HG02884 (cell line): ENCODE measurements around the gene FAHD1.
"Not testable (repeated sequence)": the region's sequence is repeated elsewhere in the genome, so short reads cannot be mapped to it uniquely, and the experiment has no call there.

Source experiments
- ATAC-seq: cut with Tn5 transposase; IDR thresholded peaks from one replicate; pipeline ENCODE4 v1.9.1; 2021; ENCODE audit warnings: mild to moderate bottlenecking, moderate library complexity; ENCODE audit not compliant: unreplicated experiment

The FAHD1 gene

GRCh38 chr16:1788708-1789100 lies 38.3 kb upstream of the FAHD1 start:
- no peak for ATAC-seq

GRCh38 chr16:1789643-1790045 lies 37.4 kb upstream of the FAHD1 start:
- ATAC-seq = no peak

- ATAC-seq = no peak
Measured at GRCh38 chr16:1790261-1790610, 36.8 kb upstream of the FAHD1 start.

DNA sequence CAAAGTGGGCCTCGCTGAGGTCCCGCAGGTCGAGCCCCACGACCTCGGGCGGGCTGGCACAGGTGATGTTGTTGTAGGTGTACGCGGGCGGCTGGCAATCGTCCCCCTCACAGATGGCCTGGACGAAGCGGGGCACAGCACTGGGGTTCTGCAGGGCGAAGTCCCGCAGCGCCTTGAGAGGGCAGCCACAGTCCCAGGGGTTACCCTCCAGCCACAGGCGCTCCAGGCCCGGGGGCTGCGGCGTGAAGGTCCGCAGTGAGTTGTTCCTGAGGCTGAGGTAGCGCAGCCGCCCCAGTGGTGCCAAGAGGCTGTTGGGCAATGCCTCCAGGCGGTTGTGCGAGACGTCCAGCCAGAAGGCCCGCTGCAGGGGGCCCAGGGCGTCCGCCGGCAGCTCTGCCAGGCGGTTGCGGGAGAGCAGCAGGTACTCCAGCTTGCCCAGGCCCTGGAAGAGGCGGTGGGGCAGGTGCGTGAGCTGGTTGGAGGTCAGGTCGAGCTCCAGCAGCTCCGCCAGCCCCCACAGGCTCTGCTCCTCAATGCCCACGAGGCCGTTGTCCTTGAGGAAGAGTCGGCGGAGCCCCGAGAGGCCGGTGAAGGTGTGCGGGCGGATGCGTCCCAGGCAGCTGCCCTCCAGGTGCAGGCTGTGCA lies 36.3 kb upstream of the FAHD1 start:
- no peak for ATAC-seq

DNA sequence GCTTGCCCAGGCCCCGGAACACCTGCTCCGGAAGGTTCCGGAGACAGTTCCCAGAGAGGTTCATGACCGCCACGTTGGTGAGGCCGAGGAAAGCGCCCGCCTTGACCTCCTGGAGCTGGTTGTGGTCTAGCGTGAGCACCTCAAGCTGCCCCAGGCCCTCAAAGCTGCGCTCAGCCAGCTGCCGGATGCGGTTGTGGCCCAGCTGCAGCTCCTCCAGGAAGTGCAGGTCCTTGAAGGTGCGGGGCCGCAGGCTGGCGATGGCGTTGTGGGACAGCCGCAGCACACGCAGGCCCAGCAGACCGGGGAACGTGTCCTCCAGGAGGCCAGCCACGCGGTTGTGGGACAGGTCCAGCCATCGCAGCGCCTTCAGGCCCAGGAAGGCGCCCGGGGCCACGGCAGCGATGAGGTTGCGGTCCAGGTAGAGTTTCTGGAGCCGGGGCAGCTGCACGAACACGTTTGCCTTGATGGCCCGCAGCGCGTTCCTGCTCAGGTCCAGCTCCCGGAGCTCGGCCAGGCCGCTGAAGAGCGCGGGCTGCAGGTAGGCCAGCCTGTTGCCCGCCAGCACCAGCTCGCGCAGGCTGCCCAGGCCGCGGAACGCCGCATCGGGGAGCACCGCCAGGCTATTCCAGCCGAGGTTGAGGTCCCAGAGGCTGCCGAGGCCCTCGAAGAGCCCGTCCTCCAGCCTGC lies 35.6 kb upstream of the FAHD1 start:
- no peak for ATAC-seq

GRCh38 chr16:1791943-1792812 lies 34.8 kb upstream of the FAHD1 start:
- ATAC-seq = no peak

DNA sequence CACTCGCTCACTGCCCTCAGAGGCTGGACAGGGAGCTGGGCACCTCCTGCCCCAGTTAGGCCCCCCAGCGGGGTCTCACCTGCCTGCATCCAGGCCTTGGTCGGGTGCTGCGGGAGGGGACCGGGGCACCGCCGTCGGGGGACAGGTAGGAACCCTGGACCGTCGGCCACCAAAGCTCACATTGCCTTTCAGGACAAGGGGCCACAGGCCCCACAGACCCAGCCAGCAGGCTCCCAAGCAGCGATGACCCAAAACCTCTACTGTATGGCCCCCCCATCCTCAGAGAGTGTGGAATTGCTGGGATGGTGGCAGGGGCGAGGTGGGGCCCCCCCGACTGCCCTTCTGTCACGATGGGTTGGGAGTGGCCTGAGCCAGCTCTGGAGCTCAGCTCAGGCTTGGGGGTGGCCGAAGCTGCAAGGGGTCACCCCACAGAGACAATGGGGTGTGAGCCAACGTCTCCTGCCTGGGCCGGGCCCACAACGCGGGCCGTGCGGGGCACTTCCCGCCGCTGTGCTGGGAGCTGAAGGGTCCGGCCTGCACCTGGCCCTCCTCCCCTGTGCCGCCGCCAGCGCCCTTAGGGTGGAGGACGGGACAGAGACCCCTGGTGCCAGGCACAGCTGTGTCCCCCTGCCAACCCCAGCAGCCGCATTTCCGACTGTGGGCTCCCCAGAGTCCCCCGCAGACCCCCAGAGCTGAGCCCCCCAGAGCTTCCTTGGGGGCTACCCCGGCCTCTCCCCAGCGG lies 34.0 kb upstream of the FAHD1 start:
- ATAC-seq = no peak

- no peak for ATAC-seq
Measured at GRCh38 chr16:1793578-1794220, 33.3 kb upstream of the FAHD1 start, which contains the start of gene IGFALS. TSS of gene IGFALS (minus strand) at chr16:1793705. CDS start at chr16:1793652, 53 bp downstream.

DNA sequence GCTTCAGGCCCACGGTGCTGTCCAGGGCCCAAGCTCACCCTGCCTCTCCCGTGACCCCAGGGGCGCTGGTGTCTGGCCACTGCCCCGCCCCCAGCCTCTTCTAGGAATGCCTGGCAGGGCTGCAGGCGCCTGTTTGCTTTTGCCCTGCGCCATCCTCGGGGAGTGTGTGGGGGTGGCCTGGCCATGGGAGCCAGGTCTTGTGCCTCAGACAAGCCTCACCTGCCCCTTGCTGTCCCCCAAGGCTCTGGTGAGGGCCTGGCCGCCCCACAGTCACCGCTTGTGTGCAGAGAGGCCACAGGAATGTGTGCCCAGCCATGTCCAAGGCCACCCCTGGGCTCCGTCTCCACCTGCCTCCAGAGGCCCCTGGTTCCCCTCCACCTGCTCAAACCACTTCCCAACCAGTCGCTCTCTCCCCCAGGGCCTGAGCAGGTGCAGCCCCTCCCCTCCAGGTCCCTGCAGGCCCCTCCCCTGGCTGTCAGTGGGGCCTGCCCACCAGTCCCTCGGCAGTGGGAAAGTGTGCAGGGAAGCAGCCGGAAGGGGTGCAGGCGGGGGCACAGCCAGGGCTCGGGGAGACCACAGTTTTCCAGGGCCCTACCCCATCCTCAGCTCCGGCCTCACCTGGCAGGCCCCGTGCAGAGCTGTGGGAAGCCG lies 32.7 kb upstream of the FAHD1 start:
- no peak for ATAC-seq

GRCh38 chr16:1794908-1795666 lies 31.9 kb upstream of the FAHD1 start:
- no peak for ATAC-seq

DNA sequence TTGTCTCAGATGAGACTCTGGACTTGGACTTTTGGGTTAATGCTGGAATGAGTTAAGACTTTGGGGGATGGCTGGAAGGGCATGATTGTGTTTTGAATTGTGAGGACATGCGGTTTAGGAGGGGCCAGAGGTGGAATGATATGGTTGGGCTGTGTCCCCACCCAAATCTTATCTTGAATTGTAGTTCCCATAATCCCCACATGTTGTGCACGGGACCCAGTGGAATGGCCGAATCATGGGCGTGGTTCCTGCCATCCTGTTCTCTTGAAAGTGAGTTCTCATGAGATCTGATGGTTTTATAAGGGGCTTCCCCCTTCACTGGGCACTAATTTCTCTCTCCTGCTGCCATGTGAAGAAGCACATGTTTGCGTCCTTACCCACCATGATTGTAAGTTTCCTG lies 27.7 kb upstream of the FAHD1 start:
- not testable (repeated sequence) for ATAC-seq

- no peak for ATAC-seq
Measured at GRCh38 chr16:1800701-1801100, 26.3 kb upstream of the FAHD1 start.

GRCh38 chr16:1807626-1808025 lies 19.4 kb upstream of the FAHD1 start:
- no peak for ATAC-seq

GRCh38 chr16:1808691-1809090 lies 18.3 kb upstream of the FAHD1 start:
- no peak for ATAC-seq

DNA sequence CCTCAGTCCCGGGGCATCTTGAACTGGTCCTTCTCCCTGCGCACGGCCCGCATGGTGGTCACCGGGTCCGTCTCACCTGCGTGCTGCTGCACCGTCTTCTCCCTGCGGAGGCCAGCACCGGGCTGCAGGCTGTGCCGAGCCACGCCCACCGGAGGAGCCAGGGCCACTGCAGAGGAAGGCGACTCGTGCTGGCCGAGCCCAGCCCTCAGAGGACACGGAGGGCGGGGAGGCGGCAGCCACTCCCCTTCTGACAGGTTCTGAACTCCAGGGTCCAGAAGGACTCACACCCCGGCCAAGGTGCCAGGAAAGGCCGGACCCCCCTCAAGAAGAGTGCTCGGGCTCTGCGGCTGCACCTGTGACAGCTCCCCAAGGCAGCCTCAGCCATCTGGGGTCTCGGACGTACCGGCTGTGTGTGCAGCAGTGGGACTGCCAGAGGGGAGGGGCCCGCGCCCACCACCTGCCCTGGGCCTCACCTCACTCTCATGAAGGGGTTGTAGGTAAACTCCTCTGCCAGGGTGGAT lies 17.7 kb upstream of the FAHD1 start:
- no peak for ATAC-seq

GRCh38 chr16:1810106-1810505 lies 16.9 kb upstream of the FAHD1 start:
- no peak for ATAC-seq

- ATAC-seq = no peak
Measured at GRCh38 chr16:1810536-1810935, 16.5 kb upstream of the FAHD1 start.

DNA sequence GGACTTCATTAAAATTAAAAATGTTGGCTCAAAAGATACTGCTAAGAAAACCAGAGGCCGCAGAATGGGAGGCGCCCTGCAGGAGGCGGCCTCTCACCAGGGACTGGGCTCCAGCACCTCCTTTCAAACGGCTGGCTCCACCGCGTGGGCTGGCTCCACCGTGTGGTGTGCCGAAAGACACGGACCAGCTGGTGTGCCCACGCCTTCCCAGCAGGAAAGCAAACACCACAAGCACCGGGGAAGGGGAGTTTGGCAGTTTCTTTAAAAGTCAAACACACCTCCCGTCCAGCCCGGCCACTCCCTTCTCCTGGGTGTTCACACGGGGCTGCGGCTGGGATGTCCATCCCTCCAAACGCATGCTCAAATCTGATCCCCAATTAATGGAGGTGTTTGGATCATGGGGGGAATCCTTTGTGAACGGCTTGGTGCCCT lies 14.3 kb upstream of the FAHD1 start:
- no peak for ATAC-seq

GRCh38 chr16:1815461-1815860 lies 11.5 kb upstream of the FAHD1 start:
- ATAC-seq = no peak
